MCF 10A (cell line): ENCODE measurements around the gene NCL. TPM values are rescaled to one million over a fixed set of nuclear protein-coding genes. Genes with fewer than 3 reads are reported as not detected.

Source experiments
- BruUV-seq: library from RNA; stranded (reverse); fragments of 400-500 nt; replicated peaks from 2 replicates; lab custom pipeline; 2021; lab: Mats Ljungman, UMichigan
- CTCF ChIA-PET: fragments of 300-600 bp; sonication (Branson Sonifier 250); formaldehyde crosslinking; extraction: SDS; loops from one replicate; lab custom pipeline; 2021; ENCODE audit warnings: antibody characterized with exemption, inconsistent platforms; lab: Yijun Ruan, JAX
- POLR2A ChIA-PET: fragments of 300-600, 350-650 bp; sonication (Branson Sonifier 250); formaldehyde crosslinking; extraction: SDS; loops from one replicate; lab custom pipeline; 2020; ENCODE audit warnings: antibody characterized with exemption, inconsistent platforms; lab: Yijun Ruan, JAX
- DNase-seq: peaks from one replicate; pipeline ENCODE4 v3.0.0-alpha.2; 2018; ENCODE audit not compliant: unreplicated experiment
- H3K27ac Mint-ChIP-seq: one replicate; pipeline ENCODE4 v1.8.0; 2022; ENCODE audit warnings: mild to moderate bottlenecking, low read depth, mixed read lengths; ENCODE audit not compliant: unreplicated experiment
- H3K27me3 Mint-ChIP-seq: one replicate; pipeline ENCODE4 v1.8.0; 2022; ENCODE audit warnings: mixed read lengths; ENCODE audit not compliant: insufficient read depth, unreplicated experiment
- H3K36me3 Mint-ChIP-seq: one replicate; pipeline ENCODE4 v1.8.0; 2022; ENCODE audit warnings: mild to moderate bottlenecking, moderate library complexity, mixed read lengths; ENCODE audit not compliant: insufficient read depth, unreplicated experiment
- H3K4me1 Mint-ChIP-seq: one replicate; pipeline ENCODE4 v1.8.0; 2022; ENCODE audit warnings: mixed read lengths; ENCODE audit not compliant: insufficient read depth, unreplicated experiment
- H3K4me3 Mint-ChIP-seq: one replicate; pipeline ENCODE4 v1.8.0; 2022; ENCODE audit warnings: mild to moderate bottlenecking, moderate library complexity, mixed read lengths; ENCODE audit not compliant: unreplicated experiment
- H3K9me3 Mint-ChIP-seq: one replicate; pipeline ENCODE4 v1.8.0; 2022; ENCODE audit warnings: mixed read lengths; ENCODE audit not compliant: unreplicated experiment
- intact Hi-C: fragments of 100-400 bp; cut with micrococcal nuclease; formaldehyde crosslinking; loops from 2 replicates; pipeline ENCODE4 v1.14.1; 2022
- total RNA-seq: library from RNA; stranded (reverse); gene quantifications from 2 replicates; pipeline ENCODE4 v1.2.3, GENCODE V29; 2022
- TF ChIP-seq, protein P1 (sequence below): fragments of 200-600 bp; IDR thresholded peaks from one replicate; pipeline ENCODE4 v1.8.0; 2022; ENCODE audit warnings: antibody characterized with exemption, mild to moderate bottlenecking; ENCODE audit not compliant: unreplicated experiment

Gene NCL
- total RNA-seq, 1 experiment from 2014 or later = 778 TPM

DNA sequence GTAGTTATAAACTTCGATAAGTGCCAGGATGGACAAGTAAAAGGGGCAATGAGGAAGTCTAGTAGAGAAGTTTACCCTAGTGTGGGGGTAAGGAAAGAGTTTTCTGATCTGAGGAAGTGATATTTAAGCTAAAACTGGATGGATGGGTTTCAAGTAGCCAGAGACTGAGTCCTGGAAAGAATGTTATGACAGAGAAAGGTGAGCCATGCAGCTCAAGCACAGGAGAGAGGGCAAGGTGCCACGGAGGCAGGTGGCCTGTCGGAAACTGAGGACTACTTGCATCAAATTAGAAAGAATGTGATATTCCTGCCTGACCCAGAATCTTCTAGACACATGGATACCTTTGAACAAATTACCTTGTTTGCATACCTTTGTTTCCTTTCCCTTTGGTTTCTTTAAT is 39.5 kb upstream of the NCL start:
- no peaks in the 10 kb centered on the region for H3K27me3 Mint-ChIP-seq
- TF ChIP-seq, protein P1, sequence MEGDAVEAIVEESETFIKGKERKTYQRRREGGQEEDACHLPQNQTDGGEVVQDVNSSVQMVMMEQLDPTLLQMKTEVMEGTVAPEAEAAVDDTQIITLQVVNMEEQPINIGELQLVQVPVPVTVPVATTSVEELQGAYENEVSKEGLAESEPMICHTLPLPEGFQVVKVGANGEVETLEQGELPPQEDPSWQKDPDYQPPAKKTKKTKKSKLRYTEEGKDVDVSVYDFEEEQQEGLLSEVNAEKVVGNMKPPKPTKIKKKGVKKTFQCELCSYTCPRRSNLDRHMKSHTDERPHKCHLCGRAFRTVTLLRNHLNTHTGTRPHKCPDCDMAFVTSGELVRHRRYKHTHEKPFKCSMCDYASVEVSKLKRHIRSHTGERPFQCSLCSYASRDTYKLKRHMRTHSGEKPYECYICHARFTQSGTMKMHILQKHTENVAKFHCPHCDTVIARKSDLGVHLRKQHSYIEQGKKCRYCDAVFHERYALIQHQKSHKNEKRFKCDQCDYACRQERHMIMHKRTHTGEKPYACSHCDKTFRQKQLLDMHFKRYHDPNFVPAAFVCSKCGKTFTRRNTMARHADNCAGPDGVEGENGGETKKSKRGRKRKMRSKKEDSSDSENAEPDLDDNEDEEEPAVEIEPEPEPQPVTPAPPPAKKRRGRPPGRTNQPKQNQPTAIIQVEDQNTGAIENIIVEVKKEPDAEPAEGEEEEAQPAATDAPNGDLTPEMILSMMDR = no peak
- no peaks in the 10 kb centered on the region for H3K9me3 Mint-ChIP-seq
- DNase-seq = no peak
- no peaks in the 10 kb centered on the region for H3K4me1 Mint-ChIP-seq
- ChIA-PET CTCF (interaction anchor here (1.6 kb wide), 1 partner anchor 21 kb away, joined by 6 read pairs; no protein-coding TSS in a partner anchor), POLR2A (no interaction called here)
- BruUV-seq = no TSS peak
- H3K4me3 Mint-ChIP-seq = no peak overlapping the region
- intact Hi-C loops = no loop called here
- peaks cover 32% of the 10 kb centered on the region for H3K36me3 Mint-ChIP-seq
- no peak overlapping the region for H3K27ac Mint-ChIP-seq

DNA sequence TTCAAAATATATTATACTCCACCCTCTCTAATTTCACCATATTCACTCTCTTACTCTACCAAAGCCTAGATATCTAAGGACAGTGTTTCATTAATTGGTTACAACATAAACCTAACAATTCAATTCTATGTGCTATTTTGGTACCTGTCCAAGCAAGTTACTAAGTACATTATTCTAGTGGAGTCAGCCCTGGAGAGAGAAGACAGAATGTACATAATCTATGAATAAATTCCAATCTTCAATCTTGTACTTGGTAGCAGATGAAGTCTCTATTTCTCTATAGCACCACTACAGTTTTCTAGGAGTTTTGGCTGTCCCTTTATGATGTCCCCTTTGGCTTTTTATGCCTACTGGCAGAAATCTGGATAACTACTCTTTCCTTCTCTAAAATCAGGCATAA is 38.3 kb upstream of the NCL start:
- Mint-ChIP-seq H3K36me3 (peaks cover 30% of the 10 kb centered on the region), H3K4me1 (no peaks in the 10 kb centered on the region), H3K4me3 (no peak overlapping the region), H3K27me3 (no peaks in the 10 kb centered on the region), H3K27ac (no peak overlapping the region), H3K9me3 (no peaks in the 10 kb centered on the region)
- TF ChIP-seq, protein P1 = no peak
- intact Hi-C loops = no loop called here
- POLR2A ChIA-PET = no interaction called here
- BruUV-seq = no TSS peak
- DNase-seq = no peak
- CTCF ChIA-PET = interaction anchor here (1.0 kb wide), 1 partner anchor 8 kb away, joined by 4 read pairs; no protein-coding TSS in a partner anchor

DNA sequence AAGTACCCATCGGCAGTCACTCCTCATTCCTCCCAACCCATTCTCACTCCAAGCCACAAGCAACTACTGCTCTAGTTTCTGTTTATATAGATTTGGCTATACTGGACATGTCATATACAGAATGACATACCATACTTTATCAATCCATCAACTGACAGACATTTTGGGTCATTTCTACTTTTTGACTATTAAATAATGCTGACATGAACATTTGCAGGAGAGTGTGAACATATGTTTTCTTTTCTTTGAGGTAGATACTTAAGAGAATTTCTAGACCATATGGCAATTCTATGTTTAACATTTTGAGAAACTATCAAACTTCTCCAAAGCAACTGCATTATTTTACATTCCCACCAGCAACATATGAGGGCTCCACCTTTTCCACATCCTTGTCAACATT is 33.4 kb upstream of the NCL start:
- peaks cover 5% of the 10 kb centered on the region for H3K36me3 Mint-ChIP-seq
- H3K4me3 Mint-ChIP-seq = no peak overlapping the region
- no peaks in the 10 kb centered on the region for H3K27me3 Mint-ChIP-seq
- CTCF ChIA-PET = no interaction called here
- POLR2A ChIA-PET = no interaction called here
- no peaks in the 10 kb centered on the region for H3K9me3 Mint-ChIP-seq
- TF ChIP-seq, protein P1 = no peak
- intact Hi-C loops = no loop called here
- DNase-seq = no peak
- H3K4me1 Mint-ChIP-seq = no peaks in the 10 kb centered on the region
- BruUV-seq = no TSS peak
- no peak overlapping the region for H3K27ac Mint-ChIP-seq

DNA sequence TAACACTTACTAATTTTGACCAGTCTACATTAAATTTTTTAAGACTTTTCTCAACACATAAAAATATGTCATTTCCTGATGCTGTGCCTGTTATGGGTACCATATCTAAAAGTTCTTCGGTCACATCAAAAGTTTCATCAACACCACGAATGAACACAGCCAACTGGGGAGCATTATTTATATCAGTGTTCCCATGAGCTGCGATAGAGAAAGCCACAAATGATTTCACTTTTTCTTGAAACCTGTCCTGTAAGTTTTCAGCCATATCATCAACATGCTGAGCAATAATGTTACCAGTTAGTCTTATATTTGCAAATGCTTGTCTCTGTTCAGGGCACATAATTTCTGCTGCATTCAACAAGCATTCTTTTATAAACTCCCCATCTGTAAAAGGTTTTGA is 30.4 kb upstream of the NCL start:
- no peaks in the 10 kb centered on the region for H3K4me1 Mint-ChIP-seq
- no peak overlapping the region for H3K27ac Mint-ChIP-seq
- no peak overlapping the region for H3K4me3 Mint-ChIP-seq
- POLR2A ChIA-PET = interaction anchor here (0.6 kb wide), 1 partner anchor 23 kb away, joined by 3 read pairs; no protein-coding TSS in a partner anchor
- no peaks in the 10 kb centered on the region for H3K9me3 Mint-ChIP-seq
- no peak for DNase-seq
- peaks cover 5% of the 10 kb centered on the region for H3K36me3 Mint-ChIP-seq
- CTCF ChIA-PET = interaction anchor here (1.1 kb wide), 1 partner anchor 107 kb away, joined by 3 read pairs; no protein-coding TSS in a partner anchor
- intact Hi-C loops = no loop called here
- BruUV-seq = no TSS peak
- TF ChIP-seq, protein P1 = no peak
- H3K27me3 Mint-ChIP-seq = no peaks in the 10 kb centered on the region
